ENCODE results near the gene RAVER2. TPM values are rescaled to one million over a fixed set of nuclear protein-coding genes. Genes with fewer than 3 reads are reported as not detected.

Gene RAVER2
- total RNA-seq, 1 experiment from 2014 or later = 0.88 TPM

Other genes with a start within 250 kb of the RAVER2 start
- gene JAK1, start 221.5 kb downstream of the RAVER2 start, total RNA-seq (2014; rRNA removed; shearing (Covaris generic); ENCODE audit: low replicate concordance) = not detected in 2 replicates

All from Caki2 (cell line).